HG03103 (cell line): Measurements from ENCODE around the gene SLMAP.
"Not testable (repeated sequence)": the region's sequence is repeated elsewhere in the genome, so short reads cannot be mapped to it uniquely, and the experiment has no call there.

Experiments used
- ATAC-seq: cut with Tn5 transposase; IDR thresholded peaks from one replicate; pipeline ENCODE4 v1.9.1; 2021; ENCODE audit warnings: low read depth; ENCODE audit not compliant: unreplicated experiment

The SLMAP gene

DNA sequence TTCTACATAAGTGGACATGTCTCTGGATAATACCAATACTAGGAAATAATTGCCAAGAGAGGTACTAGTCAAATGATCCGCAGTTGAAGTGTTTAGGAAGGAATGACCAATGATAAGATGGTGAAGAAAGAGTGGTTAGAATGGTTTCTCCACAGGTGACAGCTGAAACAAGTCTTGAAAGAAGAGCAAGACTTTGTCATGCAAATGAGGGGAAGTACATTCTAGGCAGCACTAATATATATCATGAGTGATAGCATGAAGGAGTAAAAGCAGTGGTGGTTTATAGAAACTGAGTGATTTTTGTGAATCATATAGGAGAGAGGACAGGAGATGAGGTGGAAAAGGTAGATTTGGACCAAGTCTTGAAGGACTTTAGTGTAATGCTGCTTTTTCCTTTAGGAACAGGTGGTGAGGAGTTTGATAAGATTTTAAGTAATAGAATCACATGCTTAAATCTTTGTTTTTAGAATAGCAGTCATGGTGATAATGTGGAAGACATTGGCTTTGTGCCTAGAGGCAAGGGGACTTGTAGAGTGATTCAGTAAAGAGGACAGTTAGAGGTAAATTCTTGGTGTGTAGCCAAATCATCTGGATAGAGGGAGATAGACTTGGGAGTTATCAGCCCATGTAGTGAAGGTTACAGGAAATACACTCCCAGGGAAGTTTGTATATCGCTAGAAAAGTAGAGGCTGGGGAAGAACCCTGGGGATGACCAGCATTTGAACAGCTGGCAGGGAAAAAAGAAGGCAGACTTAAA is 31.9 kb downstream of the SLMAP start:
- ATAC-seq, result peak; percentile 83

GRCh38 chr3:57788624-57789018 is 32.5 kb downstream of the SLMAP start:
- no peak for ATAC-seq

DNA sequence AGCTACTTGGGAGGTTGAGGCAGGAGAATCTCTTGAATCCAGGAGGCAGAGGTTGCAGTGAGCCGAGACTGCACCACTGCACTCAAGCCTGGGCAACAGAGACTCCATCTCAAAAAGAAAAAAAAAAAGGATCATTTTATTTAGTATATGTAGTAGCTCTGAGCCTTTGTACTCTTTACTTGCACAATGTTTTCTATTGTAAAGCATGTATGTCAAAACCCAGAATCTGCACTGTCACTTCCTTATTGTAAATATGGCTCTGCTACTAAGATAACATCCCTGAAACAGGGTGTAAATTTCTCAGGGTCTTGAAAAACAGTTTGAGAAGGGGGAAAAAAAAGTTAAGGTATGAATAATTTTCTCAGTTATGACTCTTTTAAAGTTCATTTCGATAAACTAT is 35.1 kb downstream of the SLMAP start:
- ATAC-seq, result no peak

GRCh38 chr3:57792198-57792597 is 36.1 kb downstream of the SLMAP start:
- ATAC-seq, result no peak

GRCh38 chr3:57793737-57794187 is 37.7 kb downstream of the SLMAP start:
- no peak for ATAC-seq

DNA sequence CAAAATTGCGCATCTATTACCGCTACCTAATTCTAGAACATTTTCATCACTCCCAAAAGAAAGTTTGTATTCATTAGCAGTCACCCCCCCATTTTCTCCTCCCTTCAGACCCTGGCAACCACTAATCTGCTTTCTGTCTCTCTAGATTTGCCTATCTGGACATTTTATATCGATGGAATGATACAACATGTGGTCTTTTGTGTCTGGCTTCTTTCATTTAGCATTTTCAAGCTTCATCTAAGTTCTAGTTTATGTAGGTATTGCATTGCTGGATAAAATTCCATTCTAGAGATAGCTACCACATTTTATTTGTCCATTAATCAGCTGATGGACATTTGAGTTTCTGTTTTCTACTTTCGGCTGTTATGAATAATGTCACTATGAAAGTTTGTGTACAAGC is 38.4 kb downstream of the SLMAP start:
- ATAC-seq, result no peak

DNA sequence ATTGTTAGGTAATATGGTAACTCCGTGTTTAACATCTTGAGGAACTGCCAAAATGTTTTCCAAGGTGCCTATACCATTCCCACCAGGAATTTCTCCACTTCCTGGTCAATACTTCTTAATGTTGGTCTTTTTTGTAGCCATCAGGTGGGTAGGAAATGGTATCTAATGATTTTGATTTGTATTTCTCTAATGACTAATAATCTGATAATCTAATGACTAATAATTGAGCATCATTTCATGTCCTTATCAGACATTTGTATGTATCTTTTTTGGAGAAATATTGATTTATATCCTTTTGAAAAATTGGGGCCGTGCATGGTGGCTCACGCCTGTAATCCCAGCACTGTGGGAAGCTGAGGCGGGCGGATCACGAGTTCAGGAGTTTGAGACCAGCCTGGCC is 38.8 kb downstream of the SLMAP start:
- ATAC-seq, result no peak

- no peak for ATAC-seq
Measured at GRCh38 chr3:57796261-57796660, 40.2 kb downstream of the SLMAP start.

GRCh38 chr3:57797701-57798487 is 41.8 kb downstream of the SLMAP start:
- ATAC-seq, result no peak

DNA sequence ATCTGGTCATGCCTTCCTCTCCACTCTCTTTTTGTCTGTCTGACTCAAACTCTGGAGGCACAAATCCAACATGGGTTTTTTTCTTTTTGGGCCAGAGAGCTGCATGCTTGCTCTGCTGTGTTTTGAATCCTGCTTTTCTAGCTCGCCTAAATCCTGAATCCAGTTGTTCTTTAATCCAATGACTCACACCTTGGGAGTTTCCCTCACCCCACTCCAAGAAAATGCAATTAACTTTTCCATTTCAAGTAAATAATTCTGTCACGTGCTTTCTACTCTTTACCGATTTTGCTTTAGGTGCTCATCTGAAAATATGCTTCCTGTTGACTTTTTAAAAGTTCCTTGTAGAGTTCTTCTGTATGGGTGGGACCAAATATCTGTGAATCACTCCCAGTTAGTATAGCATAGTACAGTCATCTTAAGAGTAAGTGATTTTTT is 47.6 kb downstream of the SLMAP start:
- no peak for ATAC-seq

DNA sequence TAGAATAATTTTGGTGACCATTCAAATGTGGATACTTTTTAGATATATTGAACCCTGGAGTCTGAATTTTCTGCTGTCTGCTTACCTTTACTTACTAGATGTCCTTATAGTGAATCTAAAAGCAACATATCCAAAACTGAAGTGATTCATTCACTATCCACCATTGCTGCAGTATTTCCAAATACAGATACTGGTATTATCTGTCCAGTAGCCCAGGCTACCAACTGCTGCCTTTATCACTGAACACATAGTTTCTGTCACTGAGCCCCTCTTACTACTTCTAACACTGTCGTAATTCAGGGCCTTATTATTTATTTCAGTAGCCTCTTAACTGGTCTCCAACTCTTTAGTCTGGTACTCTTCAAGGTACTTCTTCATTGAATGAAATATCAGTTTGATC is 49.2 kb downstream of the SLMAP start:
- ATAC-seq, result no peak

DNA sequence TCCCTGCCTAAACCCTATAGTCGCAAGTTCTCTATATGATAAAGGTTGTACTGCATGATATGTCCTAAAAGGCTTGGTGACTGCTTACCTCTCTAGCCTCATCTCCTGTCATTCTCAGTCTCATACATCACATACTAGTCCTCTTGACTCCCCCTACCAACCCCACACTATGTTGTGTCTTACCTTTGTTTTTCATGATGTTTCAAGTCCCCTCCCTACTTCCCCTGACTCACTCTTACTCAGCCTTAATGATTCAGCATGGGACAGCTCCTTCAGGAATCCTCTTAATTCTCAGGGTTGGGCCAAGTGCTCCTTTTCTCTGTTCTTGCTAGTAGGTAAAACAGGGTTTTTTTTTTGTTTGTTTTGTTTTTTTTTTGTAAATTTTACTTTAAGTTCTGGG is 49.6 kb downstream of the SLMAP start:
- no peak for ATAC-seq

DNA sequence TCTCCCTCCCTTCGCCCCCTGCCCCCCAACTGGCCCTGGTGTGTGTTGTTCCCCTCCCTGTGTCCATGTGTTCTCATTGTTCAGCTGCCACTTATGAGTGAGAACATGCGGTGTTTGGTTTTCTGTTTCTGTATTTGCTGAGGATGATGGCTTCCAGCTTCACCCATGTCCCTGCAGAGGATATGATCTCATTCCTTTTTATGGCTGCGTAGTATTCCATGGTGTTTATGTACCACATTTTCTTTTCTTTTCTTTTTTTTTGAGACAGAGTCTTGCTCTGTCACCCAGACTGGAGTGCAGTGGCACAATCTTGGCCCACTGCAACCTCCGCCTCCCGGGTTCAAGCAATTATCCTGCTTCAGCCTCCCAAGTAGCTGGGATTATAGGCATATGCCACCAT is 50.1 kb downstream of the SLMAP start:
- ATAC-seq, result not testable (repeated sequence)

DNA sequence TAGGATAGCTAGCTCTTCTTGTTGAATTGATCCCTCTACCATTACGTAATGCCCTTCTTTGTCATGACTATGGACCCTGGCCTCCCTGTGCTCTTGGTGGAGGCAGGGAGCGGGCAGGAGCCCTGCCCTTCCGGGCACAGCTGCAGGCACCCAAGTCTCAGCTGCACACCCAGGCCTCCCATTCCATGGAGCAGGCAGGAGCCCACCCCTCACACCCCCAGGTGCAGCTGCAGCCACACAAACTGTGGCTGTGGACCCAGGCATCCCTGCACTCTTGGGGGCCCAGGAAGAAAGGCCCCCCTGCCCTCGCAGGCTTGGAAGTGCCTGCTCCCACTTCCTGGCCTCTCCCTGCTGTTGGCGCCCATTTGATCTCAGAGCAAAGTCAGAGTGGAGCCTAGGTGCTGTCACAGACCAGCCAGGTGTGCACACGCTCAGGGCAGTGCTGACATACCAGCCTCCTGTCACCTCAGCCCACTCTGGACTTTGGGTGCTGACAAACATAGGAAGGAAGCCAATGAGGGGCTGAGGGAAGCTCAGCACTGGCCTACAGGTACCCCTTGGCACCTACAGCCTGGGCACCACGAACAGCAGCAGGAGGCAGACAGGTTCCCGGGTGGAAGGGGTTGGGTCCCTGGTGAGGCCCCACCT is 53.0 kb downstream of the SLMAP start:
- no peak for ATAC-seq

GRCh38 chr3:57809609-57809968 is 53.5 kb downstream of the SLMAP start:
- ATAC-seq, result no peak

DNA sequence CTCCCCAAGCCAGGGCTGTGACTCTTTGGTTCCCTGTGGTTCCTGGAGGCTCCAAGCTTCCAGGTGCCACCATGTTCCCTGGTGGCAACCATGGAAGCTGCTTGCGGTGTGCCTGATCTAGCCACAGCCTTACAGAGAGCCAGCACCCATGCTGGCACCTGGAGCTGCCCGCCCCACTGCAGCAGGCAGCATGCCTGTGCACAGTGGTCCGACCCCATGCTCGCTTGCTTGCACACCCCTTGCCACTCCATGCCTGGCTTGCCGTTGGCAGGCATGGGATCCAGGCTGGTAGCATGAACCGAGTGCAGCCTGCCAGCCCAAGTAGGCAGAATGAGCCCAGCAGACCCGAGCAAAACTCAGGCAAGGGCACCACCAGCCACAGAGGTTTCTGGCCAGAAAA is 53.9 kb downstream of the SLMAP start:
- no peak for ATAC-seq

DNA sequence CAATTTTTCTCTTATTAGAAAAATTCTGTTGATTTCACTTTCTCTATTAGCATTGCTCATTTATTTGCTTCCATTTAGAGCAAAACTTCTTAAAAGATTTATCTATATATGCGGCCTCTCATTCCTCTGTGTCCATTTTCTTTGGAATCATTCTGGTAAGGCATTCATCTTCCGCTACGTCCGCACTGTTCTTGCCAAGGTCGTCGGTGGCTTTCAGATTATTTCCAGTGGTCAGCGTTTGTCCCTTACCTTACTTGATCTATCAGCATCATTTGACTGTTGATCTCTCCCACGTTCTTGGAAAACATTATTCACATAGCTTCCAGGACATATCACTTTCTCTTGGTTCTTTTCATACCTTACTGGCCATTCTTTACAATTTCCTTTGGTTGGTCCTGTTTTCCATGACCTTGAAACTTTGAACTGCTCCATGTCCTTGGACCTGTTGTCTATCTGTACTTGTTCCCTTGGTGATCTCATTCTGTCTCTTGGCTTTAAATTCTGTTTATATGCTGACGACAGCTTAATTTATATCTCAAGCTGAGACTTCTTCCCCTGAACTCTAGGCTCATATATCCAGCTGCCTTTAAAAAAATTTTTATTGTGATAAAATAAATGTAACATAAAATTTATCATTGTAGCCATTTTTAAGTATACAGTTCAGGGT is 54.5 kb downstream of the SLMAP start:
- ATAC-seq, result no peak

- no peak for ATAC-seq
Measured at GRCh38 chr3:57815036-57815435, 58.9 kb downstream of the SLMAP start.

GRCh38 chr3:57816471-57817095 is 60.5 kb downstream of the SLMAP start:
- ATAC-seq, result no peak

DNA sequence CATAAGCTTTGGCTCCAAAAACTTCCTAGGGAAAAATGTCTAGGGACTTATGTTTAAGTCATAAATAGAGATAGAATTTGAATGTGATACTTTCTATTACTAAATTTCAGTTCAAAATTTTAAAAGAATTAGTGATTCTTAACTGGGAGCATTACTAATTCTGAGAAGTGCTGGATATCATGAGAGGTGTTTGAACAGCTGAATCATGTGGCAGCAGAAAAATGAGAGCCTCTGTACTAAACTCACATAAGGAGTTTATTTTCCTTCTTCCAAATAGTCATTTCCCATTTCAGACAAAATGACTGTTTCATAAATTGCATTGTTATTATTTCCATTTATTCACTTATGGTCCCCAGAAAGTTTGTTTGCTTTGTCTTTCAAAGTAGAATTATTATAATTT is 62.7 kb downstream of the SLMAP start:
- ATAC-seq, result no peak

DNA sequence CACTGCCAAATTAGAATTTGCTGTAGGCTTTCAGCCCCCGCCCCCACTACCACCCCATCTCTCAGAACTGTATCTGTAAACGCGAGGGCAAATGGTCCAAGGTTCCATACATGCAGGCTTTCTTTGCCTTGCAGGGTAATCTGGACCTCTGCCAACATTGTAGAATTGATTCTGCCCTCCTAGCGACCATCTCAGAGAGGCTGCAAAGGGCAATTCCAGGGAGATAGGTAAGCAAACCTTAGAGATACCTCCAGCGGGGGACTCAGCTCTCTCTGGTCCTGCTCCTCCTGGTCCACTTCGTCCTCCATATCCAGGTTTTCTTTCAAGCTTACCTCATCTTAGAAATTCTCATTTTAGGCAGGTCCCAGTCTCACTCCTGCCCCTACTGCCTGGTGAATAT is 64.4 kb downstream of the SLMAP start:
- no peak for ATAC-seq
